C4-2B (cell line): ENCODE data around the gene ADGRA1.

Experiments
- H3K27ac ChIP-seq: fragments of 450-650 bp; 2 replicates; pipeline ENCODE4 v1.5.1; 2017
- CTCF ChIP-seq: fragments of 450-650 bp; conservative IDR thresholded peaks from 2 replicates; pipeline ENCODE4 v1.5.1; 2017; ENCODE audit warnings: mild to moderate bottlenecking
- ZFX ChIP-seq: fragments of 450-650 bp; IDR thresholded peaks from 2 replicates; pipeline ENCODE4 v1.6.1; 2017

The ADGRA1 gene

GRCh38 chr10:133093291-133093690 lies 5.6 kb downstream of the ADGRA1 start:
- no peak overlapping the region for H3K27ac ChIP-seq
- TF ChIP-seq CTCF (no peak), ZFX (no peak)

- no peak overlapping the region for H3K27ac ChIP-seq
- no peak for TF ChIP-seq CTCF
- TF ChIP-seq ZFX, result no peak
Measured at GRCh38 chr10:133094286-133094685, 6.6 kb downstream of the ADGRA1 start.

- H3K27ac ChIP-seq, result no peak overlapping the region
- TF ChIP-seq CTCF, result no peak
Measured at GRCh38 chr10:133094866-133095265, 7.1 kb downstream of the ADGRA1 start.

GRCh38 chr10:133095586-133095985 lies 7.9 kb downstream of the ADGRA1 start:
- no peak overlapping the region for H3K27ac ChIP-seq
- TF ChIP-seq ZFX (no peak), CTCF (no peak)

- TF ChIP-seq CTCF (no peak; the same call in 1 of the 2 replicates), ZFX (no peak)
- no peak overlapping the region for H3K27ac ChIP-seq
Measured at GRCh38 chr10:133096616-133097269, 9.0 kb downstream of the ADGRA1 start.

- no peak overlapping the region for H3K27ac ChIP-seq
- TF ChIP-seq ZFX, result no peak
- no peak for TF ChIP-seq CTCF
Measured at GRCh38 chr10:133097418-133097817, 9.7 kb downstream of the ADGRA1 start.

- no peak overlapping the region for H3K27ac ChIP-seq
- no peak for TF ChIP-seq ZFX
- TF ChIP-seq CTCF, result no peak
Measured at GRCh38 chr10:133097961-133098360, 10.2 kb downstream of the ADGRA1 start.
